GF-D8 (cell line): ENCODE results near the gene SRPK2.
"Not testable (repeated sequence)": the region's sequence is repeated elsewhere in the genome, so short reads cannot be mapped to it uniquely, and the experiment has no call there.

Experiments
- DNase-seq: peaks from one replicate; lab custom pipeline; 2025; lab: John Stamatoyannopoulos, UW

Gene SRPK2

DNA sequence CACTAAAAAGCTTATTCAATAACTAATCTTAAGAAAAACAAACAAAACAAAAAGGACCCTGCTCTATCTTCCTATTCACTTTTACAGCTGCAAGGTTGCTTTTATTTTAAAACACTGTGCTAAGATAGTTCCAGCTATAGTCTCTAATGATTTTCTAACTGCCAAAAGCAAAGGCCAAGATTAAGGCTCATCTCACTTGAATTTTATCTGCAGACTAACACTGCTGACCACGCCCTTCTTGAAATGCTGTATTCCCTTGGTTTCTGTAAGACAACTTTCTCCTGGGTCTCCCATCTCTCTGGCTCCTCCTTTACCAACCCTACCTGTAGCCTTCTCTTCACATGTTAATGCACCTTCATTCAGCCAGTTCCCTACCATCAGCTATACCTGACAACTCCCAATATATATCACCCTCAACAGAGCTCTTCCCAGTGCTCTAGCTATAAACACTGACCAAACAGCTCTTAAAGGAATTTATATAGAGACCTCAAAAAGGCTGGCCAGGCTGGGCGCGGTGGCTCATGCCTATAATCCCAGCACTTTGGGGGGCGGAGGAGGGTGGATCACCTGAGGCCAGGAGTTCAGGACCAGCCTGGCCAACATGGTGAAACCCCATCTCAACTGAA, 11.7 kb downstream of the SRPK2 start:
- DNase-seq, result no peak

- no peak for DNase-seq
Measured at GRCh38 chr7:105369944-105370343, 18.8 kb downstream of the SRPK2 start.

DNA sequence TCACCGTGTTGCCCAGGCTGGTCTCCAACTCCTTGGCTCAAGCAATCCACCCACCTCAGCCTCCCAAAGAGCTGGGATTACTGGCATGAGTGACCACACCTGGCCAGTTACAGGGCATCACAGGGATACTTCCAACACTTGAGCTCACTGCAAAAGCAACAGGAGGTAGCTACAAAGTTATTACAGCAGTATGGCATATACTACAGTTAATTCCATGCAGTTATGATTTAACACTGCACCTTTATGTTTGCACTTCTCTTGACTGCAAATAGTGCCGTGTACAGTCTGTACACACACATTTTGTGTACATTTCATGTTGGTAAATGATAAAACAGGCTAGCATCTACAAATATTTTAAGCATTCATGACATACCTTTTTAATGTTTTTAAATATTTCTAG, 21.3 kb downstream of the SRPK2 start:
- DNase-seq, result no peak

DNA sequence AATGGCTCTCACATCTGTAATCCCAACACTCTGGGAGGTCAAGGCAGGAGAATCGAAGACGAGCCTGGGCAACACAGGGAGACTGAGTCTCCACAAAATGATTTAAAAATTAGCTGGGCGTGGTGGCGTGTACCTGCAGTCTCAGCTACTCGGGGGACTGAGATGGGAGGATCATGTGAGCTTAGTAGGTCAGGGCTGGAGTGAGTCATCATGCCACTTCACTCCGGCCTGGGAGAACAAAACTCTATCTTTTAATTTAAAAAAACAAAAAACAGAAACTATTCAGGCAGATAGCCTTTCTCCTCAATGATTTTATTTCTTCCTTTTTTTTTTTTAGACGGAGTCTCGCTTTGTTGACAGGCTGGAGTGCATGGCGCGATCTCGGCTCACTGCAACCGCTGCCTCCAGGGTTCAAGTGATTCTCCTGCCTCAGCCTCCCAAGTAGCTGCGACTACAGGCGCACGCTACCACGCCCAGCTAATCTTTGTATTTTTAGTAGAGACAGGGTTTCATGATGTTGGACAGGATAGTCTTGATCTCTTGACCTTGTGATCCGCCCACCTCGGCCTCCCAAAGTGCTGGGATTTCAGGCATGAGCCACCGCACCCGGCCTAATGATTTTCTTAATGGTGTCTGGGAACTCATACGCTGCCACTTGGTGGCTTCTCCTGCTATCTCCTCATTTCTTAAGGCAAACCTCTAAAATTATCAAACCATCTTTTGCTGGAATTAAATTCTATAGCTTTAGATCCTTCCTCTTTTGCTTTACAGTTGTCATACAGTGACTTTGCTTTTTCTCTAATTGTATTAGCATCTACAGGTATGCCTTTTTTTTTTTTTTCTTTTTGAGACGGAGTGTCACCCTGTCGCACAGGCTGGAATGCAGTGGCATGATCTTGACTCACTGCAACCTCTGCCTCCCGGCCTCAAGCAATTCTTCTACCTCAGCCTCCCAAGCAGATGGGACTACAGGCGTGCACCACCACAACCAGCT, 22.9 kb downstream of the SRPK2 start:
- DNase-seq, result no peak

DNA sequence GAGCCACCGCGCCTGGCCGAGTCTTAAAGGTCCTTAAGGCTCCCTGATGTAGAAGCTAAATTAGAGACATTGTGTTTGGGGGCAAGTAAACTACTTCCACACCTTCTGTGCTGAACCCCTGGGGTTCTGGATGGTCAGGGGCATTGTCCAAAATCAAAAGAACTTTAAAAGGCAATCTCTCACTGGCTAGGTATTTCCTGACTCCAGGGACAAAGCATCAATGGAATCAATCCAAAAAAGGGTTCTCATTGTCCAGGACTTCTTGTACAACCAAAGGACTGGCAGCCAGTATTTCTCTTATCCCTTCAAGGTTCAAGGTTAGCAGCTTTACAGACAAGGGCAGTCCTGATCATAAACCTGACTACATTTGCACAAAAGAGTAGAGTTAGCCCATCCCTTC, 24.0 kb downstream of the SRPK2 start:
- no peak for DNase-seq

DNA sequence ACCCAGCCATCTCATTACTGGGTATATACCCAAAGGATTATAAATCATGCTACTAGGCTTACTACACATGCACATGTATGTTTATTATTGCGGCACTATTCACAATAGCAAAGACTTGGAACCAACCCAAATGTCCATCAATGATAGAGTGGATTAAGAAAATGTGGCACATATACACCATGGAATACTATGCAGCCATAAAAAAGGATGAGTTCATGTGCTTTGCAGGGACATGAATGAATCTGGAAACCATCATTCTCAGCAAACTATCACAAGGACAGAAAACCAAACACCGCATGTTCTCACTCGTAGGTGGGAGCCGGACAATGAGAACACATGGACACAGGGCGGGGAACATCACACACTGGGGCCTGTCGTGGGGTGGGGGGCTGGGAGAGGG, 25.1 kb downstream of the SRPK2 start:
- not testable (repeated sequence) for DNase-seq

GRCh38 chr7:105362685-105363084, 26.0 kb downstream of the SRPK2 start:
- not testable (repeated sequence) for DNase-seq

DNA sequence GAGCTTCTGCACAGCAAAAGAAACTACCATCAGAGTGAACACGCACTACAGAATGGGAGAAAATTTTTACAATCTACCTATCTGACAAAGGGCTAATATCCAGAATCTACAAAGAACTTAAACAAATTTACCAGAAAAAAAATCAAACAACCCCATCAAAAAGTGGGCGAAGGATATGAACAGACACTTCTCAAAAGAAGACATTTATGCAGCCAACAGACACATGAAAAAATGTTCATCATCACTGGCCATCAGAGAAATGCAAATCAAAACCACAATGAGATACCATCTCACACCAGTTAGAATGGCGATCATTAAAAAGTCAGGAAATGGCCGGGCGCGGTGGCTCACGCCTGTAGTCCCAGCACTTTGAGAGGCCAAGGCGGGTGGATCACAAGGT, 26.7 kb downstream of the SRPK2 start:
- DNase-seq, result not testable (repeated sequence)

DNA sequence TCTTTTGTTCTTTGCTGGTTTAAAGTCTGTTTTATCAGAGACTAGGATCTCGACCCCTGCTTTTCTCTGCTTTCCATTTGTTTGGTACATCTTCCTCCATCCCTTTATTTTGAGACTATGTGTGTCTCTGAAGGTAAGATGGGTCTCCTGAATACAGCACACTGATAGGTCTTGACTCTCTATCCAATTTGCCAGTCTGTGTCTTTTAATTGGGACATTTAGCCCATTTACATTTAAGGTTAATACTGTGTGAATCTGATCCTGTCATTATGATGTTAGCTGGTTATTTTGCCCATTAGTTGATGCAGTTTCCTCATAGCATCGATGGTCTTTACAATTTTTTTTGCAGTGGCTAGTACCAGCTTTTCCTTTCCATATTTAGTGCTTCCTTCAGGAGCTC, 28.6 kb downstream of the SRPK2 start:
- not testable (repeated sequence) for DNase-seq

GRCh38 chr7:105355701-105356100, 33.0 kb downstream of the SRPK2 start:
- DNase-seq, result no peak

DNA sequence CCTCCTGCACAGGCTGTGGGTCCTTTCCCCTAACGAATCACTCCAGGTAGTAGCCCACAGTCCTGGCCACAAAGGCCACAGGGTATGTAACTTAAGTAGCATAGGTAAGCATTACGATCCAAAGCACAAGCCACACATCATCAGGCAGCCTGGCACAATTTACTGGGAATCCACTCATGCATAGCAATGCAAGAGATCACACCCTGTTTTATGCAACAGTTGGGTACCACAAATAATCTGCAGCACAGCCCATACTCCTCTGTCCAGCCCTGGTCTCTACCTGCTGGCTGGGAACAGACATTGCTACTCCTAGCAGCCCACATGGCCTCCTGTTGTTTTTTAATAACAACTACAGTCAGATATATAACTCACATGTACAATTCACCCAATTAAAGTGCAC, 34.3 kb downstream of the SRPK2 start:
- no peak for DNase-seq

- peak; percentile 67 for DNase-seq
Measured at GRCh38 chr7:105353752-105354328, 34.9 kb downstream of the SRPK2 start.

DNA sequence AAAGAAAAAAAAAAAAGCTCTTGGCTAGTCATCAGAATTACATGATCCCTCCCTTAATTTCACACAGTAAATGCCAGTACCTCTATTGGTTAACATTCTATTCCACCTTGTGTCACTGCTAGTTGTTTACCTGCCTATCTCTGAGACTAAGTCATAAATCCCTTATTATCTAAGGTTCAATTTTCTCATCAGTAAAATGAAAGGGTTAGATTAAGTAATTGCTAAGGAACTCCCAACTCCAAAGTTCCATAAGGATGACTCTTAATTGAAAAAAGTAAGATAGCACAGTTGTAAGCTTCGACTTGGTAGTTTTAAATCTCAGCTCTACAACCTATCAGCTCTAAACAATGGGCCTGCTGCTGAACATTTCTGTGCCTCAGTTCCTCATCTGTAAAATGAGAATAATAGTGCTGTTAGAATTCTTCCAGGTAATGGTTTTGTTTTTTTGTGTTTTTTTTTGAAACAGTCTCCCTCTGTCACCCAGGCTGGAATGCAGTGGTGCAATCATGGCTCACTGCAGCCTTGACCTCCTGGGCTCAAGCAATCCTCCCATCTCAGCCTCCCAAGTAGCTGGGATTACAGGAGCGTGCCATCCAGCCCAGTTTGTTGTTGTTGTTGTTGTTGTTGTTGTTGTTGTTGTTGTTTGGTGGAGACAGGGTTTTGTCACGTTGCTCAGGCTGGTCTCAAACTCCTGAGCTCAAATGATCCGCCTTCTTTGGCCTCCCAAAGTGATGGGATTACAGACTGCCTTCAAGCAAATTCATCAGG, 35.6 kb downstream of the SRPK2 start:
- DNase-seq, result no peak

DNA sequence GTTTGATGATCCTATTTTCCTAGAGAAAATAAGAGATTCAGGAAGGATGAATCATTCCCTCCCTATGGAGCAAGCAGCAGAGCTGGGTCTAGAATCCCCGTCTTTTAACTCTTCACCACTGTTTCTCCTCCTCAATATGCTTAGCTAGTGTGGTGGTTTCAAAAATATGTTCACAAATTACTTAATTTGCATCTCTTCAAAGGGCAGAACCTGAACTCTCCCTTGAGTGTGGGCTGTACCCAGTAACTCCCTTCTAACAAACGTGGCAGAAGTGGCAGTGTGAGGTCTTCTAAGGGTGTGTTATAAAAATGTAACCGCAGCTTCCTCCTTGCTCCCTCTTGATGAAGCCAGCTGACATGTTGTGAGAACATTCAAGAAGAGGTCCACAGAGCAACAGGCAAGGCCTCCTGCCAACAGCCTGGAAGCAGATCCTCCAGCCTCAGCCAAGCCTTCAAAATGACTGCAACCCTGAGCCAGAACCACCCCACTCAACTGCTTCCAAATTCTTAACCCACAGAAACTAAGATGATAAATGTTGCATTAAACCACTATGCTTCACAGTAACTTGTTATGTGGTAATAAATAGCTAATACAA, 36.6 kb downstream of the SRPK2 start:
- peak; percentile 96 for DNase-seq

GRCh38 chr7:105350906-105351305, 37.8 kb downstream of the SRPK2 start:
- DNase-seq, result no peak

DNA sequence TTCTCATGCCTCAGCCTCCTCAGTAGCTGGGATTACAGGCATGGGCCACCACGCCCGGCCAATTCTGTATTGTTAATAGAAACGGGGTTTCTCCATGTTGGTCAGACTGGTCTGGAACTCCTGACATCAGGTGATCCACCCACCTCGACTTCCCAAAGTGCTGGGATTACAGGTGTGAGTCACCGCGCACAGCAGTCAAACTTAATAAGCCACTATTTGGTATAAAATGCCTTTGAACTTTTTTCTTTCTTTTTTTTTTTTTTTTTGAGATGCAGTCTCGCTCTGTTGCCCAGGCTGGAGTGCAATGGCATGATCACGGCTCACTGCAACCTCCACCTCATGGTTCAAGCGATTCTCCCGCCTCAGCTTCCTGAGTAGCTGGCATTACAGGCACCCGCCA, 40.5 kb downstream of the SRPK2 start:
- DNase-seq, result not testable (repeated sequence)

DNA sequence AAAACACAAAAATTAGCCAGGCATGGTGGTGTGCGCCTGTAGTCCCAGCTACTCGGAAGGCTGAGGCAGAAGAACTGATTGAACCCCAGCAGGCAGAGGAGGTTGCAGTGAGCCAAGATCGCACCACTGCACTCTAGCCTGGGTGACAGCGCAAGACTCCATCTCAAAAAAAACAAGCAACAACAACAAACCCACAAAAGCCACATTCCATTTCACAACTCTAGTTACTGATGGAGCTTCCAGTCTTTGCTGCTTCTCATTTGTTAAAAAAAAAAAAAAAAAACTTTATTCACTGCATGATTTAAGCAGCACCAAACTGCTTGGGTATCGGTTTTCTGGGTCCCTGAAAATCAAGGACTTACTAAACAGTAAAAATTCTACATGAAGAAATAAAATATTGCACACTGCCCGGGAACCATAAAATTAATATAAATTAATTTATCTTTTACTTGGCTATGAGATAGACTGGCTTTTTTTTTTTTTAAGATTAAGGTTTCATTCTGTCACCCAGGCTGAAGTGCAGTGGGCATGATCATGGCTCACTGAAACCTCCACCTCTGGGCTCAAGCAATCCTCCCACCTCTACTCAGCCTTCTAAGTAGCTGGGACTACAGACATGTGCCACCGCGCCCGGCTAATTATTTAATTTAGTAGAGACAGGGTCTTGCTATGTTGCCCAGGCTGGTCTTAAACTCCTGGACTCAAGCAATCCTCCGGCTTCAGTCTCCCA, 42.0 kb downstream of the SRPK2 start:
- DNase-seq, result peak; percentile 82

GRCh38 chr7:105346138-105346537, 42.6 kb downstream of the SRPK2 start:
- DNase-seq, result no peak

- peak; percentile 38 for DNase-seq
Measured at GRCh38 chr7:105345725-105346124, 43.0 kb downstream of the SRPK2 start.

DNA sequence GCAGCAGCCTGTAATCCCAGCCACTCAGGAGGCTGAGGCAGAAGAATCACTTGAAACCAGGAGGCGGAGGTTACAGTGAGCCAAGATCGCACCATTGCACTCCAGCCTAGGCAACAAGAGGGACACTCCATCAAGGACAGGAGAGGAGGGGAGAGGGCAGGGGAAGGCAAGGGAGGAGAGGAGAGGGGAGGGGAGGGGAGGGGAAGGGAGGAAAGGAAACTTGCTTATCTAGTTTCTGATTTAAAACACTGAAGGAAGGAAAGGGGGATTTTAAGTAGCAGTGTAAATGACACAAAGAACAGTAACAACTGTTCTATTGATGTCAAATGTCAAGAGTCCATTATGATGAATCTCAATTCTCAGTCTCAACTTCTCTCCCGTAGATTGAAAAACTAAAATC, 43.7 kb downstream of the SRPK2 start:
- no peak for DNase-seq
